A549 (cell line): ENCODE measurements around the gene PRSS2.

Experiments
- BHLHE40 ChIP-seq: IDR thresholded peaks from 2 replicates; pipeline ENCODE4 v1.6.1; 2012; ENCODE audit warnings: low read depth, low read length, inconsistent platforms
- CBX8 ChIP-seq: fragments of 200-600 bp; sonication (generic); IDR thresholded peaks from 2 replicates; pipeline ENCODE4 v1.6.1; 2016
- CTCF ChIP-seq: fragments of >200 bp; sonication (Bioruptor Twin); formaldehyde crosslinking; IDR thresholded peaks from 3 replicates; pipeline ENCODE4 v1.5.1; 2016
- ELK1 ChIP-seq: fragments of 150-350 bp; IDR thresholded peaks from 2 replicates; pipeline ENCODE4 v1.6.1; 2014; ENCODE audit warnings: low read depth, mild to moderate bottlenecking, low read length
- EP300 ChIP-seq, 2 experiments: fragments of >200 bp; sonication (Bioruptor Twin); formaldehyde crosslinking; IDR thresholded peaks; 2 replicates in 1 of 2; 3 replicates in 1 of 2; pipeline ENCODE4 v1.6.1; 2016 to 2017
- KDM5A ChIP-seq: fragments of 200-600 bp; sonication (generic); IDR thresholded peaks from 2 replicates; pipeline ENCODE4 v1.6.1; 2016; ENCODE audit warnings: antibody characterized with exemption, mild to moderate bottlenecking
- MAX ChIP-seq: IDR thresholded peaks from 2 replicates; pipeline ENCODE4 v1.6.1; 2012
- MAZ ChIP-seq: fragments of 150-350 bp; IDR thresholded peaks from 2 replicates; pipeline ENCODE4 v1.6.1; 2014; ENCODE audit warnings: antibody characterized with exemption, low read depth, low read length, borderline replicate concordance
- POLR2AphosphoS2 ChIP-seq: conservative IDR thresholded peaks from 2 replicates; pipeline ENCODE4 v1.6.1; 2012; ENCODE audit warnings: low read length, improper control_type of control experiment, inconsistent platforms
- RAD21 ChIP-seq, 2 experiments: fragments of >200 bp in 1 of 2; sonication (Bioruptor Twin) in 1 of 2; formaldehyde crosslinking in 1 of 2; IDR thresholded peaks in 1 of 2; conservative IDR thresholded peaks in 1 of 2; 2 replicates in 1 of 2; 3 replicates in 1 of 2; pipeline ENCODE4 v1.6.1; 2012 to 2018; ENCODE audit warnings: inconsistent platforms in 1 of 2
- REST ChIP-seq: fragments of 200-600 bp; sonication (generic); IDR thresholded peaks from 2 replicates; pipeline ENCODE4 v1.6.1; 2016; ENCODE audit warnings: antibody characterized with exemption, mild to moderate bottlenecking, moderate library complexity
- RFX5 ChIP-seq: fragments of 450-650 bp; IDR thresholded peaks from 2 replicates; pipeline ENCODE4 v1.7.1; 2014; ENCODE audit warnings: antibody characterized with exemption, mild to moderate bottlenecking, moderate library complexity
- SMC3 ChIP-seq: fragments of >200 bp; sonication (Bioruptor Twin); formaldehyde crosslinking; IDR thresholded peaks from 3 replicates; pipeline ENCODE4 v1.6.1; 2018; ENCODE audit warnings: inconsistent platforms
- SREBF2 ChIP-seq: fragments of 450-650 bp; IDR thresholded peaks from 2 replicates; pipeline ENCODE4 v1.6.1; 2014; ENCODE audit warnings: mild to moderate bottlenecking, moderate library complexity

GRCh38 chr7:142798451-142799436 is 28.0 kb downstream of the PRSS2 start:
- no peak for TF ChIP-seq KDM5A
- no peak for TF ChIP-seq CTCF
- TF ChIP-seq POLR2AphosphoS2 = no peak
- TF ChIP-seq SREBF2 = no peak
- TF ChIP-seq CBX8 = no peak
- TF ChIP-seq SMC3 = no peak
- TF ChIP-seq RAD21 (conservative IDR thresholded peaks at IDR 0.05 in 1 of 2, IDR thresholded peaks at IDR 0.05 in 1 of 2) = no peak
- no peak for TF ChIP-seq ELK1
- TF ChIP-seq MAX = no peak
- TF ChIP-seq REST = no peak
- TF ChIP-seq BHLHE40 = no peak
- no peak for TF ChIP-seq EP300 (IDR thresholded peaks at IDR 0.05)
- TF ChIP-seq RFX5 = no peak
- TF ChIP-seq MAZ = no peak
